GM18502 (cell line): Measurements from ENCODE around the gene APOF.
"Not testable (repeated sequence)": the region's sequence is repeated elsewhere in the genome, so short reads cannot be mapped to it uniquely, and the experiment has no call there.

ENCODE experiments used
- ATAC-seq: cut with Tn5 transposase; IDR thresholded peaks from one replicate; pipeline ENCODE4 v1.9.1; 2021; ENCODE audit warnings: mild to moderate bottlenecking; ENCODE audit not compliant: unreplicated experiment, poor library complexity

Gene APOF

DNA sequence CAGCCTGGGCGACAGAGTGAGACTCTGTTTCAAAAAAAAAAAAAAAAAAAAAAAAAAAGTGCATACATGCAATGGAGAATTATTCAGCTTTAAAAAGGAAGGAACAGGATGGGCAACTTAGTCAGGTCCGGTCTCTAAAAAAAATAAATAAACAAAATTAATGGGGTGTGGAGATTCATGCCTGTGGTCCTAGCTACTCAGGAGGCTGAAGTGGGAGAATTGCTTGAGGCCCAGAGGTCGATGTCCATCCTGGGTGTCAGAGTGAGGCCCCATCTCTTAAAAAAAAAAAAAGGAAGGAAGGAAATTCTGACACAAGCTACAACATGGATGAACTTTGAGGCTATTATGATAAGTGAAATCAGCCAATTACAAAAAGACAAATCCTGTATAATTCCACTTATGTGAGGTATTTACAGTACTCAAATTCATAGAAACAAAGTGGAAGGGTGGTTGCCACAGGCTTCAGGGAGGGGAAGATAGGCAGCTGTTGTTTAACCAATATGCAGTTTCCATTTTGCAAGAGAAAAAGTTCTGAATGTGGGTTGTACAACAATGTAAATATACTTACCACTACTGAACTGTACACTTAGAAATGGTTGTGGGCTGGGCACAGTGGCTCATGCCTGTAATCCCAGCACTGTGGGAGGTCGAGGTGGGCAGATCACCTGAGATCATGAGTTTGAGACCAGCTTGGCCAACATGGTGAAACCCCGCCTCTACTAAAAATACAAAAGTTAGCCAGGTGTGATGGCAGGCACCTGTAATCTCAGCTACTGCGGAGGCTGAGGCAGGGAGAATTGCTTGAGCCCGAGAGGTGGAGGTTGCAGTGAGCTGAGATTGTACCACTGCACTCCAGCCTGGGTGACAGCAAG is 12.3 kb upstream of the APOF start:
- ATAC-seq, result peak; percentile 36

GRCh38 chr12:56373515-56373914 is 10.9 kb upstream of the APOF start:
- ATAC-seq, result no peak

- no peak for ATAC-seq
Observed at GRCh38 chr12:56366948-56367347, 4.3 kb upstream of the APOF start.

DNA sequence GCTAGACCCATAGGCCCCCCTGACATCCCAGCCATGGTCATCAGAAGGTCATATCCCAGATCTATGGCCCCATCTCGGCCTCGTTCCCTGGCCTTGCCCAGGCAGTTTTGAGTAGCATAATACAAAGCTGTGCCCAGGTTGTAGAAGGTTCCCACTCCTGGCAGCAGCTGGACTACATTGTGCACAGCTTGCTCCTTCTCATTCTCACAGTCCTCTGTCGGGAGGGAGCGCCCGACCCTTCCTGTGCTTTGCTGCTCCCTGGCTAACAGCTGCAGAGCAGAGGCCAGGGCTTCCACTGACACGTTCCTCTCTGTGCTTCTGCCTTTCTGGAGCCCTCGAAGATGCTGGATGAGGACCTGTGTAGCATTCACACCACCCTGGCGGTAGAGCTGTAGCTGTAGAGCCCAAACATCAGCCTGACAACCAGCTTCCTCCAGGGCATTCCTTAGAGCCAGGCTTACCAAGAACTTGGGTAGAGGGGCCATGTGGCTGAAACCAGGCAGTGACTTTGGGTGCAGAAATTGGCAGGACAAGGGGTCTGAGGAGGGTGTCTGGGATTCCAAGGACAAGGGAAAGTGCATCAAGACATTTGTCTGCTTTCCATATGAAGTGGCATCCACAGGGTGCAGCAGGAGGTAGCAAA is 1.0 kb downstream of the APOF start:
- no peak for ATAC-seq

- peak; percentile 94 for ATAC-seq
Observed at GRCh38 chr12:56359851-56360767, 2.5 kb downstream of the APOF start, which contains the start of gene STAT2. Gene STAT2, minus strand, starts transcription at chr12:56360107. Its CDS starts 3,536 bp downstream, at chr12:56356571.

GRCh38 chr12:56358836-56359532 is 3.7 kb downstream of the APOF start:
- ATAC-seq, result no peak

DNA sequence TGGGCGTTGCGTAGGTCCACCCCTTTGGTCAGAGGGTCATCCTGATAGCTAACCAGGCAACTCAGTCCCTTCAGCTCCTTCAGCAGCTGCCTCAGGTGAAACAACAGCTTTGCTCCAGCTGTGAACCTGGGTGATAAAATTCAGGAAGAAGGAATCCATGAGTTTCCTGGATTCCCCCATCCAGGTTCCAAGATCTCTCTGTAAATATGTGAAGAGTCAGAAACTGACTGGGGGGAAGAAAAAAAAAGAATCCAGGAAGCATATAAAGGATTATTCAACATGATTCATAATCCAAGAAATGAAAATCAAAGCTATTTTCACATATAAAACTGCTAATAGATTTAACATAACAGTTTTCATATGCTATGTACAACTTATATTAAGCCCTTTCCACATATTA is 11.3 kb downstream of the APOF start:
- ATAC-seq, result no peak

DNA sequence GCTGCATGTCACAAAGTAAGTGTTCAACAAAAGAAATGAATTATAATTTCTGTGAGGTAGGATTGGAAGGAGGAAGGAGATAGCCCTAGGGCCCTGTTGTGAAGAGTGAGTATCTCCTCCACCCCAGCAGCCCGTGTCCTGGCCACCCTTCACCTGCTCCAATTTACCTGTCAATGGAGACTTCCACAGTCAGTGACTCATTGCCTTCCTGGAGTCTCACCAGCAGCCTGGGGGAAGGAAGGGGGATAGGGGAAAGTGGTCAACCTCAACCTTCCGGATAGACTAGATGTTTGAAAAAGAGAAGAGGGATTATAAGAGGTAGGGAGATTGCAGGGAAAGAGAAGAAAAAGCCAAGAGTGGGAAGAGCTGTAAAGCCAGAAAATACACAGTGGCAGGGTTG is 12.0 kb downstream of the APOF start:
- no peak for ATAC-seq

GRCh38 chr12:56348776-56349175 is 13.9 kb downstream of the APOF start:
- ATAC-seq, result no peak

GRCh38 chr12:56347255-56347654 is 15.4 kb downstream of the APOF start:
- not testable (repeated sequence) for ATAC-seq

- ATAC-seq, result no peak
Observed at GRCh38 chr12:56346675-56347074, 16.0 kb downstream of the APOF start.

DNA sequence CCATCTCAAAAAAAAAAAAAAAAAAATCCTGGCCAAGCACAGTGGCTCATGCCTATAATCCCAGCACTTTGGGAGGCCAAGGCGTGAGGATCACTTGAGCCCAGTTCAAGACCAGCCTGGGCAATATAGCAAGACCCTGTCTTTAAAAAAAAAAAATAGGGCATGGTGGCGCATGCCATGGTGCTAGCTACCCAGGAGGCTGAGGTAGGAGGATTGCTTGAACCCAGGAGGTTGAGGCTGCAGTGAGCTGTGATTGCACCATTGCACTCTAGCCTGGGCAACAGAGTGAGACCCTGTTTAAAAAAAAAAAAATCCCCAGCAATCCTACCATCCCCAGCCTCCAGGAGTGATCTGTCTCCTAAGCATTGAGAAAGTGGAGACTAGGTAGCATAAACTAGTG is 20.4 kb downstream of the APOF start:
- ATAC-seq, result not testable (repeated sequence)

- ATAC-seq, result no peak
Observed at GRCh38 chr12:56341616-56342015, 21.0 kb downstream of the APOF start.

DNA sequence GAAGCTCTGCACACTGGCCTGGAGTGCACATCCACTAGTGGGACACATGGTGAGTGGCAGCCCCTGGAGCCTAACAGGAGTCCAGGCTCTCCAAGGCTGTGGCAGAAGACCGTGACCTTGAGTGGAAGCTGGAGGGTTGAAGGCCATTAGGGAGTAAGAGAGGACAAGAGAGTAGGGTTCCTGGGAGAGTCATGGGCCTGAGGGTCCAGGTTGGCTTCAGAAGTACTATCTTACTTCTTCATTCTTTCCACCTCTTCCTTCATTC is 23.6 kb downstream of the APOF start:
- ATAC-seq, result no peak

- ATAC-seq, result peak; percentile 44
Observed at GRCh38 chr12:56338308-56339157, 24.1 kb downstream of the APOF start, which contains the start of gene IL23A. Gene IL23A, plus strand, starts transcription at chr12:56338884. Its CDS starts 161 bp downstream, at chr12:56339045.

DNA sequence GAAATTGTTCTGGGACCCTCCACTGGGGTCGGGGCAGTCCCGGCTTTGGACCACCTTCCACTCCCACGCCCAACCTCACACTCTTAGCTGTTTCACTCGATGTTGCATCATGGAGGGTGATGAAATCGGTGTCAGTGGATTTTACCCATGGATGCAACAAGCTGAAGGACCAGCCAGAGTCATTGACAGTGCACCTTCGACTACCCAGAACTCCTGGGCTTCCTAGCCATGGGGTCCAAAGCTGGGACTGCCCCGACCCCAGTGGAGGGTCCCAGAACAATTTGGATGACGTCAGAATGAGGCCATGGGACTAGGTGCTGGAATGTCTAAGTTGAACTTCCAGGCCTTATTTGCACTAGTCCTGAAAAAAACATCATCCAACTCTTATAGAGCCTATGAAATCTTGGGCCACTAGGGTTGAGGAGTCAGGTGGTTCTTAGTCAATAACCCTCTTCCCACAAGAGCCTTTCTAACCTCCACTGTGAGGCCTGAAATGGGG is 24.9 kb downstream of the APOF start:
- no peak for ATAC-seq

GRCh38 chr12:56336361-56337167 is 26.1 kb downstream of the APOF start:
- ATAC-seq, result no peak

DNA sequence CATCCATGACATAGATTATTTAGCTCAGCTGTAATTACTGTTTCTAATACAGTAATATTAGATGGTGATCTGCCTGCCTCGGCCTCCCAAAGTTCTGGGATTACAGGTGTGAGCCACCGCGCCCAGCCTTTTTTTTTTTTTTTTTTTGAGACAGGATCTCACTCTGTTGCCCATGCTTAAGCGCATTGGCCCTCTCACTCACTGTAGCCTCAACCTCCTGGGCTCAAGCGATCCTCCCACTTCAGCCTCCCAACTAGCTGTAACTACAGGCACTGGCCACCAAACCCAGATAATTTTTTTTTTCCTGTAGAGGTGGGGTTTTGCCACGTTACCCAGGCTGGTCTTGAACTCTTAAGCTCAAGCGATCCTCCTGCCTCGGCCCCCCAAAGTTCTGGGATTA is 27.1 kb downstream of the APOF start:
- not testable (repeated sequence) for ATAC-seq
